Fibroblast of skin of abdomen (primary cell): ENCODE results near the gene EMC8.
A peak's percentile ranks its signal among the peaks of the same experiment; 100 is the strongest.

Experiments
- DNase-seq: peaks from one replicate; pipeline ENCODE4 v3.0.0-alpha.2; 2013

The EMC8 gene

DNA sequence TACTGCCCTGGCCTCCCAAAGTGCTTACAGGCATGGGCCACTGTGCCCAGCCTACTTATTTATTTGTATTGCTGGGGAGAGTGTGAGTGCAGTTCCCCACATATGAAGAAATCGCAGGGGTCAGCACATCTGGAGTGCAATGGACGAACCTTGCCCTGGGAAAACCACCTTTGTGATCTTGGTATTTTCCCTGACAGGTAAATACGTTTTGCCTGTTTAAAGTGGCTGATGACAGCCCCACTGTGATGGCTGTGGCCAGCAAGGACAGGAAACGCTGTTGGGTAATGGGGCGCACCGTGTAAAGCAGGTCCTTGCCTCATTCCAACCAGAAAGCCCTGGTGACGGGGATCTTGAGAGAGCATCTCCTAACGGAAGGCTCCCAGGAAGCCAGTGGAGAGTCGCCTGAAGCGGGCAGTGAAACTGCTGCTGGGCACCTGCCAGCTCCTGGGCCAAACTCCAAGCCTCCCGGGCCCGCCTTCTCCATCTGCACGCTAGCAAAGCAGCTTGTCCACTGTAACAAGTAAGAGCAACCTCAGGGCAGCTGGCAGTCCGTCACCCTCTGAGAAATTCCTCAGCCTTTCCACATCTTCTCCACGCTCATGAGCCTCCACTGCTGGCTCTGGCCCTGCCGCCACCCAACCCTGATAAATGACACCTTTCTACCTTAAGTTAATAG is 17.5 kb downstream of the EMC8 start:
- no peak for DNase-seq

DNA sequence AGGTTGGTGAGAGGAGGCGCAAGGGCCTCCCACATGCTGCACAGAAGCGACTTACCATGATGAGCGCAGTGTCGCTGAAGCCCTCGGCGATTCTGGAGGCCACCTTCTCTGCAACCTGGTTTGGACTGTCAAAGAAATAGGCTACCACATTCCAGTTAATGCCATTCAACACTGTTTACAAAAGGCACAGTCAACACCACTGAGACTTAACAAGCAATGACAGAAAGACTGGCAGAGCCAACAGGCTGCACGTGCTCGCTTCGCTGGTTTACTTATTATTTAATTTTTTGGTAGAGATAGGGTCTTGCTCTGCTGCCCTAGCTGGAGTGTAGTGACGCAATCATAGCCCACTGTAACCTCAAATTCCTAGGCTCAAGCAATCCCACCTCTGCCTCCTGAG is 18.2 kb downstream of the EMC8 start:
- DNase-seq = no peak

- DNase-seq = no peak
Measured at GRCh38 chr16:85780281-85780680, 19.1 kb downstream of the EMC8 start.

DNA sequence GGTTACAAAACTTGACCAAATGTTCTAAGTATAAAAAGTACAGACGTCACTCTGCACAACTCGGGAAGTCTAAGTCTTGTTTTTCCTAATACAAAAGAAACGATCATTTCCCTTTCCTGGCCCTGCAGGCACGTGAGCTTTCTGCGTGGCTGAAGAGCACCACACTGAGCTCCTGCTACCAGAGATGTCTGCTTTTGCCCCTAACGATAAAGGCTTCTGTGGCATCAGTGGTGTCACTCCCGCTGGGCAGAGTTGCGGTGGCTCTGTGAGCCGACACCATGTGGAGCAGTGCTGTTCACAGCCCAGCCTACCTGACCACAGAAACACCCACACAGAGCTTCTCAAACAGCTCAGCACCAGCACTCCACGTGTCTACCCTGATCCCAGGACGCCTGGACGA is 20.5 kb downstream of the EMC8 start:
- DNase-seq = no peak

GRCh38 chr16:85777583-85778310 is 21.6 kb downstream of the EMC8 start:
- no peak for DNase-seq

DNA sequence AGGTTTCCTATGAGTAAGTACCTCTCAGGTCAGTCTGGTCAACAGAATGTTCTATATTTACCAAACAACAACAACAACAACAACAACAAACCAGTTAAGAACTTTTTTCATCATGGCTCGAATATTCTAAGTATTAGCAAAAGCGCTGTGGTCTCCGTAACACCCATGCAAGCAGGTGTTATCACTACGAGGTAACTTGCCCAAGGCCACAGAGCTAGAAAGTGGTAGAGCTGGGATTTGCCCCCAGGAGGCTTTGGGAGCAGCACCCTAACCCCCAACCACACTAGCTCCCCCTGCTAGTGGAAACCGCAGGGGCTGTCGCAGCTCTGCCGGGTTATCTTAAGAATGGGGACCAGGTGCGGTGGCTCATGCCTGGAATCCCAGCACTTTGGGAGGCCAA is 24.5 kb downstream of the EMC8 start:
- no peak for DNase-seq

DNA sequence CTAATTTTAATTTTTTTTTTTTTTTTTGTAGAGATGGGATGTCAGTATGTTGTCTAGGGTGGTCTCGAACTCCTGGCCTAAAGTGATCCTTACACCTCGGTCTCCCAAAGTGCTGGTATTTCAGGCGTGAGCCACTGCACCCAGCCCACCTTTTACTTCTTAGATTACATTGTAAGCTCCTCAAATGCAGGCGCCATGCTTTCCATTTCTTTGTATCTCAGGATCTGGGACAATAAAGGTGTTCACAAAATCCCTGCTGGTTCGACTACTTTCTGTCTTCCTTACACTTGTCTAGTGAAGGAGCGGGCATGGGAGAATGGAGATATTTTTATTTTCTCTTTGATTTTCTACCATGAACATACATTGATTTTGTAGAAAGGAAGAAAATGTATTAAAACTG is 25.2 kb downstream of the EMC8 start:
- no peak for DNase-seq

GRCh38 chr16:85773044-85773443 is 26.3 kb downstream of the EMC8 start:
- no peak for DNase-seq

DNA sequence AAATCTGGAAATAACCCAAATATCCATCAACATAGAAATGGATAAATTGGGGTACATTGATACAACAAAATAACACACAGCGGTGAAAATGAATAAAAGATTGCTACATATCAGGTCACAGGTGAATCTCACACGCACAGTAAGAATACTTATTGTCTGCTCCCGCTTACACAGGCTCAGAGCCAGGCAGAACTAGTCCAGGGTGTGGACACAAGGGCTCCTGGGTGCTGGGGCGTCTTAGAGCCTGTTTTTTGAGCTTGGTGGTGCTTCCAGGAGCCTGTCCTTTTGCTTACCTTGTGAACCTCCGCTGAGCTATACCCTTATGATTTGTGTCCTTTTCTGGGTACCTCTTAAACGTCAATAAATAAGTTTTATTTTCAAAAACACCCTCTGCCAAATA is 28.6 kb downstream of the EMC8 start:
- DNase-seq = no peak

DNA sequence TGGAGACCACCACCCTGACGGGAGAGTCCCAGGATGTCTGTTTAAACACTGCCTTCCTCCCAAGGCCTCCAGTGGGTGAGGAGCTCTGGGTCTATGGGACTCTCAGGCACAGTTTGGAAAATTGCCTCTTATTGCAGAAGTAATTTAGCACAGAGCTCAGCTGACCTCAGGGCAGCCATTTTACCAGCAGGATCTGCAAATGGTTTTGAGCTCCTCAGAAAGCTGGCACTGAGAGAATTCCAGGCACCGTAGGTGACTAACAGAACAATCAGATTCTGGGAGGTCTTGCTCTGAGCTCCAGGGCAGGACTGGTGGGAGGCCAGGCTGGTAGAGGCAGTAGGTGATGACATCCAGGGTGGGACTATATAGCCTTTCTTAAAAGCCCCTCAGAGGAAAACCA is 31.1 kb downstream of the EMC8 start:
- DNase-seq = no peak

DNA sequence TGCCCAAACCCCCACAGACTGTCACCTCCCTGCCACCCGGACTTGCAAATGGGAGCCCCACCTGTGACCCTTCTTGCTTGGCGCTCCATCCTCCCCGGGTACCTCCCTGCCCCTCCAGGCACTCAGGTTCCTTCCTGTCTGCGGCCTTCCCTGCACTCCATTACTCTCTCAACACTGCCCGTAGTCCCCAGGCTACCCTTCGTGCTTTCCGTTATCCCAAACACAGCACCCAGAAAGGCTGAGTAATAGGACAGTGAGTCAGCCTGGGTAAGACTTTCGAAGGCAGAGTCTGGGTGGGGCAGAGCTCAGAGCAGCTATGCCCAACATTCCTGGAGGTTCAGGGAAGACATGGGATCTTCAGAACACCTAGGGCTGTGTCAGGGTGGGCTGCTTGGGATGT is 31.8 kb downstream of the EMC8 start:
- DNase-seq = peak; percentile 87

DNA sequence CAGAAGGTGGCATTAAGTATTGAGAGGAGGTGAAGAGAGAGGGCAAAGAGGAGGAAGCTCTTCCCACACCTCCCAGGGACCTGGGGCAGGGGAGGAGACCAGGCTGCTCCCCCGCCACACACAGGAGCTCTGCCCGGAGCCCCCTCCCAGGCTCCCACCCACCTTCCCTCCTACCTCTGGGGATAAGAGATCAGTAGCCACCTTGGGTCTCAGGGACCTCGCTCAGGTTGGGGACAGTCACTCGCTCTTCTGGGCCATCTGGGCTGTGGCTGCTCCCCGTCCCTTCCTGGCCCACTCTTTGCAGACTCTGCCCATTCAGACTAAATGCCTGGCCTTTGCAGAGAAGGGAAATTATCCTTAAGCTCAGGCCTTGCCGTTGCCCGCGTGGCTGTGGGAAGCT is 33.6 kb downstream of the EMC8 start:
- no peak for DNase-seq

- no peak for DNase-seq
Measured at GRCh38 chr16:85765211-85765610, 34.1 kb downstream of the EMC8 start.

- no peak for DNase-seq
Measured at GRCh38 chr16:85763616-85764015, 35.7 kb downstream of the EMC8 start.

DNA sequence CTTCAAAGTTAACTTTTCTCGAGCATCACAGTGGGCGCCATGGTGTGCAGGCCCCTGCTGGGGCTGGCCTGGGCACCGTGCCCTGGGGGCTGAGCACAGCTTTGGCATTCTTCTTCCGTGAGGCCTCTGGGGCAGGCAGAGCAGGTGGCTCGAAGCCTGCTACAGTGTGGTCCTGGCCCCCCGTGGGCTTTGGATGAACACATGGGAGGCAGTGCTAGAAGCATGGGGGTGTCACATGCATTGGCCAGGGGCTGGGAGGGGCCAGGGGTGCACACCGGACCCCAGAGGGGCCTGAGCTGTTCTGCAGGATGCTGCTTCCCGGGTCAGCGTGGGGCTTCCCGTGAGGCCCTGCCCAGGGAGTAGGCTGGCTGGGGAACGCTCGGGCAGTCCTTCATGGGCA is 36.4 kb downstream of the EMC8 start:
- no peak for DNase-seq

GRCh38 chr16:85761861-85762260 is 37.5 kb downstream of the EMC8 start:
- no peak for DNase-seq

GRCh38 chr16:85759631-85760419 is 39.5 kb downstream of the EMC8 start:
- DNase-seq = no peak

- DNase-seq = no peak
Measured at GRCh38 chr16:85759136-85759535, 40.2 kb downstream of the EMC8 start.

DNA sequence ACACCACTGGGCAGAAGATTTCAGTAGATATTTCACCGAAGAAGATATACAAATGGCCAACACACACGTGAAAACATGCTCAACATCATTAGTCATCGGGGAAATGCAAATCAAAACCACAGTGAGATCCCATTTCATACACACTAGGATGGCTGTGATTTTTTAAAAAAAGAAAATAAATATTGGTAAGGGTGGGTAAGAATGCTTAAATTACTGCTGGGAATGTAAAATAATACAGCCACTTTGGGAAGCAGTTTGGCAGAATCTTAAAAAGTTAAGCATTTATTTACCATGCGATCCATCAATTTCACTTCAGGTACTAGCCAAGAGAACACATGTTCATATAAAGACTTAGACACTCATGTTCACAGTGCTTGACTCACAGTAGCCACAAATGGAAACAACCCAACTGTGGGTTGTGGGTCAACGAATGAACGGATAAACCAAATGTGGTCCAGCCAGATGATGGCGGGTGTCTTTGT is 42.0 kb downstream of the EMC8 start:
- DNase-seq = peak; percentile 73

- peak; percentile 31 for DNase-seq
Measured at GRCh38 chr16:85755929-85756768, 43.2 kb downstream of the EMC8 start.

- DNase-seq = no peak
Measured at GRCh38 chr16:85754413-85754812, 44.9 kb downstream of the EMC8 start.

DNA sequence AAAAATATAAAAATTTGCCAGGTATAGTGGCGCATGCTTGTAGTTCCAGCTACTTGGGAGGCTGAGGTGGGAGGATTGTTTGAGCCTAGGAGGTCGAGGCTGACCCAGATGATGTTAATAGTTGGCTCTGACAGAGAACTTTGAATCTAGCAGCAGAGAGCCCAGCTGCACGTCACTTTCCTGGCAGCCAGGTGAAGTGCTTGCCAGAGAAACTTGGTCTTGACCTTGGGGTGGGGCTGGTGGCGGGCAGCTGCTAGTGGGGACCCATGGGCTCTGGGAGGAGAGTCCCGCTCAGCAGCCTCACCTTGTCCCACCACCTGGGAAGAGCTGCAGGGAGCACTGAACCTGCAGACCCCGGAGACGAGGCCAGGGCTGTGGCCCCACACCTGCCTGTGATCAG is 45.4 kb downstream of the EMC8 start:
- DNase-seq = no peak

GRCh38 chr16:85753559-85753958 is 45.8 kb downstream of the EMC8 start:
- no peak for DNase-seq
